Stimulated activated CD8-positive, alpha-beta memory T cell treated with anti-CD3 and anti-CD28 coated beads, Interleukin-7, amount 100 ng/mL, for 24 hours (primary cell): Measurements from ENCODE around the gene QARS1.

Experiments used
- DNase-seq: peaks from one replicate; pipeline ENCODE4 v3.0.0-alpha.2; 2020; ENCODE audit warnings: low read depth

QARS1 gene

GRCh38 chr3:49120438-49121131, 16.0 kb upstream of the QARS1 start, which contains the start of gene USP19:
TSS of gene USP19 (minus strand) at chr3:49120823. CDS start at chr3:49119145, 1,678 bp downstream.
- DNase-seq = peak; percentile 90

- no peak for DNase-seq
Observed at GRCh38 chr3:49120096-49120437, 15.5 kb upstream of the QARS1 start.

- no peak for DNase-seq
Observed at GRCh38 chr3:49119439-49119838, 14.9 kb upstream of the QARS1 start.

GRCh38 chr3:49119036-49119435, 14.5 kb upstream of the QARS1 start:
- no peak for DNase-seq

GRCh38 chr3:49112262-49112661, 7.7 kb upstream of the QARS1 start:
- DNase-seq = no peak

GRCh38 chr3:49111347-49111746, 6.8 kb upstream of the QARS1 start:
- DNase-seq = no peak

GRCh38 chr3:49110780-49111179, 6.2 kb upstream of the QARS1 start:
- no peak for DNase-seq

- no peak for DNase-seq
Observed at GRCh38 chr3:49108346-49108745, 3.8 kb upstream of the QARS1 start.

GRCh38 chr3:49104052-49104426, 518 bp downstream of the QARS1 start:
- DNase-seq = no peak

GRCh38 chr3:49100046-49100615, 4.4 kb downstream of the QARS1 start:
- DNase-seq = no peak

GRCh38 chr3:49098910-49099630, 5.5 kb downstream of the QARS1 start:
- DNase-seq = no peak

GRCh38 chr3:49098429-49098828, 6.1 kb downstream of the QARS1 start:
- no peak for DNase-seq

- DNase-seq = peak; percentile 84
Observed at GRCh38 chr3:49093853-49094767, 10.4 kb downstream of the QARS1 start, which contains the start of gene QRICH1. TSS of gene QRICH1 (minus strand) at chr3:49094071. CDS start at chr3:49077017, 17,054 bp downstream.

- DNase-seq = peak; percentile 72
Observed at GRCh38 chr3:49092938-49093852, 11.4 kb downstream of the QARS1 start.

- DNase-seq = no peak
Observed at GRCh38 chr3:49081429-49081828, 23.1 kb downstream of the QARS1 start.

- DNase-seq = no peak
Observed at GRCh38 chr3:49079270-49079669, 25.3 kb downstream of the QARS1 start.

- DNase-seq = no peak
Observed at GRCh38 chr3:49076646-49077045, 27.9 kb downstream of the QARS1 start.

- DNase-seq = no peak
Observed at GRCh38 chr3:49076116-49076515, 28.4 kb downstream of the QARS1 start.

- no peak for DNase-seq
Observed at GRCh38 chr3:49058011-49058410, 46.5 kb downstream of the QARS1 start.

- DNase-seq = no peak
Observed at GRCh38 chr3:49057268-49057667, 47.3 kb downstream of the QARS1 start.

GRCh38 chr3:49054344-49054862, 50.2 kb downstream of the QARS1 start:
- DNase-seq = no peak
